ENCODE data around the gene CLPSL2. TPM values are rescaled to one million over a fixed set of nuclear protein-coding genes. Genes with fewer than 3 reads are reported as not detected.

Gene CLPSL2
- total RNA-seq, 4 donors from 2014 or later, result not detected

- no peak overlapping the region for H3K4me3 ChIP-seq
- DNase-seq, result no peak
- no peaks in the 10 kb centered on the region for H3K36me3 ChIP-seq
- H3K27ac ChIP-seq, result no peak overlapping the region
- H3K27me3 ChIP-seq, result peaks cover 0 to 3% of the 10 kb centered on the region in 2 donors
- no peaks in the 10 kb centered on the region for H3K4me1 ChIP-seq
- TF ChIP-seq CTCF (IDR thresholded peaks at IDR 0.05), result no peak
- no peak for TF ChIP-seq POLR2A (IDR thresholded peaks at IDR 0.05)
- no peaks in the 10 kb centered on the region for H3K9me3 ChIP-seq
Measured at GRCh38 chr6:35790683-35791082, 14.3 kb downstream of the CLPSL2 start.

- Histone ChIP-seq H3K27me3 (no peaks in the 10 kb centered on the region), H3K4me3 (no peak overlapping the region), H3K27ac (no peak overlapping the region), H3K36me3 (no peaks in the 10 kb centered on the region), H3K9me3 (no peaks in the 10 kb centered on the region), H3K4me1 (no peaks in the 10 kb centered on the region)
- DNase-seq, result peak in 1 of 3 donors; percentile 40
- TF ChIP-seq CTCF (IDR thresholded peaks at IDR 0.05) (no peak), POLR2A (IDR thresholded peaks at IDR 0.05) (no peak)
Measured at GRCh38 chr6:35794536-35795452, 18.4 kb downstream of the CLPSL2 start.

GRCh38 chr6:35795453-35796071, 19.2 kb downstream of the CLPSL2 start:
- DNase-seq, result no peak
- Histone ChIP-seq H3K9me3 (no peaks in the 10 kb centered on the region), H3K27ac (no peak overlapping the region), H3K4me3 (no peak overlapping the region), H3K4me1 (no peaks in the 10 kb centered on the region), H3K36me3 (no peaks in the 10 kb centered on the region), H3K27me3 (no peaks in the 10 kb centered on the region)
- TF ChIP-seq CTCF (IDR thresholded peaks at IDR 0.05) (no peak), POLR2A (IDR thresholded peaks at IDR 0.05) (no peak)

GRCh38 chr6:35796236-35796635, 19.8 kb downstream of the CLPSL2 start:
- TF ChIP-seq CTCF (IDR thresholded peaks at IDR 0.05) (no peak), POLR2A (IDR thresholded peaks at IDR 0.05) (no peak)
- Histone ChIP-seq H3K27ac (no peak overlapping the region), H3K4me3 (no peak overlapping the region), H3K36me3 (no peaks in the 10 kb centered on the region), H3K9me3 (no peaks in the 10 kb centered on the region), H3K4me1 (no peaks in the 10 kb centered on the region), H3K27me3 (no peaks in the 10 kb centered on the region)
- DNase-seq, result no peak

- Histone ChIP-seq H3K4me3 (no peak overlapping the region), H3K4me1 (no peaks in the 10 kb centered on the region), H3K36me3 (no peaks in the 10 kb centered on the region), H3K9me3 (no peaks in the 10 kb centered on the region), H3K27ac (no peak overlapping the region), H3K27me3 (no peaks in the 10 kb centered on the region)
- no peak for DNase-seq
- TF ChIP-seq CTCF (IDR thresholded peaks at IDR 0.05), result no peak
- TF ChIP-seq POLR2A (IDR thresholded peaks at IDR 0.05), result no peak
Measured at GRCh38 chr6:35797837-35798526, 21.6 kb downstream of the CLPSL2 start.

All from Peyer's patch (tissue), 4 donors.